Measurements from ENCODE around the gene GSTA3.
"Not testable (repeated sequence)": the region's sequence is repeated elsewhere in the genome, so short reads cannot be mapped to it uniquely, and the experiment has no call there.

DNA sequence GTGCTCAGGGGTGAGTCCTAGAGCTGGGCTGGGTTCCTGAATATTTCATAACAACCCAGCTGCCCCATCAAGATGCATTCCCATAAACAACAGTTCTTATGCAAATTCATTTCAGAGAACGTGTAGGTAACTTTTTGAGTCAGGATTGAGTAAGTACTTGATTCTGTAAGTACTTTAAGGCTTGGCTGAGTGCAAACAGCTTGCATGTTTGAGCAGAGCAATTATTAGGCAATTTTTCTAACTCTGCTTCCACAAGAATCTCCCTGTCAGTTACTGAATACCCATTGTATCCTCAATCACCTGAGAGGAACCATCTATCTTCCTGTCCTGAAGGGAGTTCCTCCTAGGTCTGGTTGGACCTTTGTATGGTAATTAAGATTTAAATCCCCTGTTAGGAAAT is 10.0 kb upstream of the GSTA3 start:
- TF ChIP-seq, protein P1, sequence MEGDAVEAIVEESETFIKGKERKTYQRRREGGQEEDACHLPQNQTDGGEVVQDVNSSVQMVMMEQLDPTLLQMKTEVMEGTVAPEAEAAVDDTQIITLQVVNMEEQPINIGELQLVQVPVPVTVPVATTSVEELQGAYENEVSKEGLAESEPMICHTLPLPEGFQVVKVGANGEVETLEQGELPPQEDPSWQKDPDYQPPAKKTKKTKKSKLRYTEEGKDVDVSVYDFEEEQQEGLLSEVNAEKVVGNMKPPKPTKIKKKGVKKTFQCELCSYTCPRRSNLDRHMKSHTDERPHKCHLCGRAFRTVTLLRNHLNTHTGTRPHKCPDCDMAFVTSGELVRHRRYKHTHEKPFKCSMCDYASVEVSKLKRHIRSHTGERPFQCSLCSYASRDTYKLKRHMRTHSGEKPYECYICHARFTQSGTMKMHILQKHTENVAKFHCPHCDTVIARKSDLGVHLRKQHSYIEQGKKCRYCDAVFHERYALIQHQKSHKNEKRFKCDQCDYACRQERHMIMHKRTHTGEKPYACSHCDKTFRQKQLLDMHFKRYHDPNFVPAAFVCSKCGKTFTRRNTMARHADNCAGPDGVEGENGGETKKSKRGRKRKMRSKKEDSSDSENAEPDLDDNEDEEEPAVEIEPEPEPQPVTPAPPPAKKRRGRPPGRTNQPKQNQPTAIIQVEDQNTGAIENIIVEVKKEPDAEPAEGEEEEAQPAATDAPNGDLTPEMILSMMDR (IDR thresholded peaks at IDR 0.05) = not testable (repeated sequence)
- not testable (repeated sequence) for TF ChIP-seq POLR2A (IDR thresholded peaks at IDR 0.05); EP300 (IDR thresholded peaks at IDR 0.05; ENCODE audit: low read depth); POLR2AphosphoS5 (IDR thresholded peaks at IDR 0.05)

Measured in transverse colon (tissue), 4 donors.